Sciatic nerve (tissue), 2 donors: Measurements from ENCODE around the gene ANK3. TPM values are rescaled to one million over a fixed set of nuclear protein-coding genes. Genes with fewer than 3 reads are reported as not detected.

Experiments used
- ATAC-seq: fragments of 200-7000 bp; cut with Tn5 transposase; one replicate; pipeline ENCODE4 v1.9.1; 2020; ENCODE audit warnings: mild to moderate bottlenecking, moderate library complexity
- DNase-seq: peaks from one replicate; pipeline ENCODE4 v3.0.0-alpha.2; 2020; ENCODE audit warnings: low spot score
- intact Hi-C: fragments of 100-400 bp; cut with DNase I; formaldehyde crosslinking; loops from one replicate; pipeline ENCODE4 v1.14.2; 2022
- total RNA-seq: library from RNA; stranded (reverse); fragmentation: NEBNext Ultra II Directional; extraction: Animal tissue kit (Norgen Biotek cat#: 25700); gene quantifications from one replicate; pipeline ENCODE4 v1.2.1, GENCODE V29; 2021
- donor health status: DM: no; HTN: no; CAD: no.
- donor health status: DM: no; HTN: no; CAD: no.

The ANK3 gene
- total RNA-seq, 1 donor from 2014 or later = 203 TPM

DNA sequence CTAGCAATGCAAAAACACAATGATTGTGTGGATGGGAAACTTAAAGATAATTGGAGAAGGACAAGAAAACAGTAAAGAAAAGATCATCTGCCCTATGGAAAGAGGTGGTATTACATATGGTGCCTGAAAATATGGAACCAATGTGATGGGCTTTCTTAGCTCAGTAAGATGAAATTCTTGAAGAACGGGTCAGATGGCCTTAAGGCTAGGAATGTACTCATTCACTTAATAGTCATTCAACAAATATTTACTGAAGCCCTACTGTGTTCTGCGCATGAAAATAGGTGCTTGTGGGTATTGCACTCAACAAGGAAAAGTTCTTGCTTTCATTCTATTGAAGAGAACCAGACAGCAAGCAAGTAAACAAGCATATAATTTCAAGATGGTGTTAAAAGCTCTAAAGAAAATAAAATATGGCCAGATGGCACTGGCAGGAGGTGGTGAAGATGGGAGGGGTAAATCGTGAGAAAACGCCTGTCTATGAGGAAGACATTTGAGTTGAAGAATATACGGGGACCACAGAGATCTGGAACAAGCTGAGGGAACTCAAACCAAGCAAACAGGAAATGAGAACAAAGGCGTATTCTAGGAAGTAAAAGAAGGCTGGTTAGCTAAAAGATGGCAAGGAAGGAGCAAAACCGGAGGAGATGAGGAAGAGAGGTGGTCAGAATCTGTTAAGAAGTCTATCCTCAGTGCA is 179.7 kb downstream of the ANK3 start:
- ATAC-seq = no peak
- intact Hi-C loops = no loop called here
- no peak for DNase-seq

DNA sequence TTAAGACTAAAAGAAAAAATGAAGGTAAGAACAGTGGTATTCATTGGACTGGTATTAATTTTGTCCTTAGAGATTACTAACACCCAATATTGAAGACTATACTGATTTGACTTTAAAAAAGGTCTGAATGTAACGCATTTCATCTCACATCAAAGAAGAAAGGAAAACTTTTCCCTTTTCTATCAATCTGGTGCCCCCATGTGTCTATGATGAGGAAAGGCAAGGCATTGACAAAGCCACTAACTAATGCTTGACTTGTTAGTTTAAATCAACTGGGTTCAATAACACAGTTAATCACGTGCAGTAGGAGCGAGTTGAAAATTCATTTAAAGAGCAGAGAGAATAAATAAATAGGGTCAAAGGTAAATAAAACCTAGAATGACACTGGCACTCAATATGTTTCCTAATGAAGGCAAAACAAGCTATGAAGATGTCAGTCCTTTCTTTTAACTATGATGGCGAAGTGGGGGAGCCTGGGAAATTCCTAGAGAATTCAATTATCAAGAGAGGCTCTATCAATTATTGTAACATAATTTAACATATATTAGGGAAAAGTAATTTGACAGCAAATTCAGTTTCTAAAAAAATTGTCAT is 180.9 kb downstream of the ANK3 start:
- intact Hi-C loops = no loop called here
- DNase-seq = no peak
- peak; percentile 45 for ATAC-seq

DNA sequence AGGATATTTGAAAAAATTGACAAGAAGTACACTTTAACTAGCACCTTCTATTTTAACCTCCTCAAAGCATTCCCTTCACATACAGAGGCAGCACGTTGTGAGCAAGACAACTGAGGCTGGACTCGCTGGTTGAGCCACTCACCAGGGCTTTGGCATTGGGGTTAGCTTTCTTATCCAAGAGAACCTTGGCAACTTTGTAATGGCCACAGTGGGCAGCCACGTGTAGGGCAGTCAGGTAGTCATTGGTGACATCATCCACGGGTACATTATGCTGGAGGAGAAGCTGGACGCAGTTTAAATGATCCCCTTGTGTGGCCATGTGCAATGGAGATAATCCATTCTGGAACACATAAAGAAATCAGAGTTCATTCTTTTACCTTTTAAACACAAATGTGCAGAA is 181.8 kb downstream of the ANK3 start:
- ATAC-seq (no peak), DNase-seq (no peak)
- intact Hi-C loops = no loop called here

DNA sequence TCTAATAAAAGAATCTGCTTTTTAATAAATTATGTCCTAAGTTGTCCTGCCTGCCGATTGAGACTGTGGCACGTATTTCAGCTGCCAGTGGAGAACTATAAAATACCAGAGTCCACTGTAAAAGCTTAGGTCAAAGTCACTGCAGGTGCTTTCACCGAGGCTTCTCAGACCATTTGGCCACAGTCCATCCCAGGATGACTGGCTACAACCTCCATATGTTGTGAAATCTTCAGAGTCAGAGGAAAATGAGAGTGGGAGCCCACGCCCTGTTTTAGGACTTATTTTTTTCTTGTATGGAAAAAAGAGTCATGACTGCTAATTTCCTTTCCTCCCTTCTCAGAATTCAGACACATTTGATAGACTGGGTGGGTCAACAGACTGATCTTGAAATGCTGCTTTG is 182.9 kb downstream of the ANK3 start:
- no peak for ATAC-seq
- intact Hi-C loops = no loop called here
- no peak for DNase-seq

DNA sequence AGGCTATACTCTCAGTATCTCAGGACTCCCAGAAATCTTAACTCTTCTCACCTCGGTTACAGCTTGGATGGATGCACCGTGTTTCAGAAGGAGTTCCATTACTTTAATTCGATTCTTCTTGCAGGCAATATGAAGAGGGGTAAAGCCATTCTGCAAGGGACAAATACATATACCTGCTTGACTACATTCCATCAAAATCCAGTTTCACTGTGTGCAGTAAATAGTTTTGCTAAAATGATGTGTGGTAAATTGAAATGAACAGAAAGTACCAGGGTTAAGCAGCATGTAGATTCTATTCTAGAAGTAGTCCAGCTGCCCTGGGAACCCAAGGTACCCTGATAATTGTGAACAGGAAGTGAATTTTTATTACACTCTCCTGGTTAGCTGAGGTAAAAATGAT is 183.9 kb downstream of the ANK3 start:
- intact Hi-C loops = no loop called here

DNA sequence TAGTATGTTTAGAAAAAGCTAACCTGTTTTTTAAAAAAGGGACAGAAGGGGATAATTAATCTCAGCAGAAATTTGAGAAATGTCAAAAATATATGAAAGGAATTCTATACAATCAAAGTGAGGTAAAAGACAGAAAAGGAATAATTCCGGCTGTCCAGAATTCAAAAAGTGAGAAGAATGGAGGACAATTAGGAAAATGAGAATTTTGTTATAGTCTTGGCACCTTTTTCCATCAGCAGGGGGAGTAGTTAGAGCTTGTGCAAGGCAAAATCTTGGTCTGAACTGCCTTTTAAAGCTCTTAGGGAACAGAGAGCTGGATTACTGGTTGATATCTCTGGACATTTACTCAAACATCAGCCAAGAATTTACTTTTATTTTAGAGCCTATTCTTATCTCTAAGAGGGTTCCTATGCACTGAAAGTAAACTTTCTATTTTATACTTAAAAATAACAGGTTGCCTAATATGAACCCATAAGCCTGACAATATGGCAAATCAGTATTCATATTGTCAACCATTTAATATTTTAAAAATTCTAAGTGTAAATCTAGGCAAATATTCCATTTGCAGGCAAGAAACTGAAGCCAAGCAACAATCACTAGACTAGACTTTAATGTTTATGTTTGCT is 185.6 kb downstream of the ANK3 start:
- DNase-seq (no peak), ATAC-seq (no peak)
- intact Hi-C loops = no loop called here

More for the DNA sequence above, 183.9 kb downstream of the ANK3 start:
- ATAC-seq (no peak), DNase-seq (no peak)

DNA sequence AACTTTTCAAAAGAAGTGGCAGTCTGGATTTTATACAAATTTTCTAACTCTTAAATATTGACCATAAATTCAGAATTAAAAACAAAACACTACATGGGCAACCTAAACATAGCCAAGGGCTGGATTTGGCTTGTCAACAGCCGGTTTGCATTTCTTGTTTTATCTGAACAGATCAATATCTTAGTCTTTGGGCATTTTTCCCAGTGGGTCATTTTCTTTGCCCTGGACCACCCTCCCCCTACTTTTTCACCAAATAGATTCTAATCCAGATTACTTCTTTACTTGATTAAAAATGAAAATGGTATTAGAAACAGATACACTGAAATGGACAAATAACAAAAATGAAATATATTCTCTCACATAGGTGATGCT is 189.0 kb downstream of the ANK3 start:
- intact Hi-C loops = no loop called here
- DNase-seq (no peak), ATAC-seq (no peak)

DNA sequence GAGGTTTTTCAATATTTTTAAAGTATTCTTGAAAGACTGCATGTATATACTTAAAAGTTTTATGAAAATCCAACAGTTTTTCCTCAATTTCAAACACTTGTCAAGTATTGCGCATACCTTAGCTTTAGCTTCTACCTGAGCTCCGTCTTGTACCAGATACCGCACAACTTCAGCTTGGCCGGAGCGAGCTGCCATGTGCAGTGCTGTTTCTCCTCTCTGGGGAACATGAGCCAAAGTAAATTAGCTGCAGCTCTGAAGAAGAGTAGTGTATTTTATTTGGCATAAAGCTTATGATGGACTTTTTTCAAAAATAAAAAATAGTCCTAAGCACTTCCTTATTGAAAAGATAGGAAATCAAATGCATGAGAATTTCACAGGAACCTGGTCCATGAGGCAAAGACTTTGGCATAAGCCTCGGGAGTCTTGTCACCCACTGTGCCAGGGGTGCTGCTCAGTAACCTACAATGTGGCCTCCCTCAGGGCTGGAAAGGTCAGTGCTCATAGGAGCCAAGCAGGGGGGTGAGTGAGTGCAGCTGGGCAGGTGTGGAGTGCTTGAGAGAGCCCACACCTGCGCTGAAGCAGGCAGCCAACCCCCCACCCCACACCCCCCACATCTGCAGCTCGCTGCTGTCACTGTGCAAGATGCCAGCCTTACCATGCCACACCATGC is 189.5 kb downstream of the ANK3 start:
- intact Hi-C loops = no loop called here
- ATAC-seq = peak; percentile 39
- DNase-seq = no peak

DNA sequence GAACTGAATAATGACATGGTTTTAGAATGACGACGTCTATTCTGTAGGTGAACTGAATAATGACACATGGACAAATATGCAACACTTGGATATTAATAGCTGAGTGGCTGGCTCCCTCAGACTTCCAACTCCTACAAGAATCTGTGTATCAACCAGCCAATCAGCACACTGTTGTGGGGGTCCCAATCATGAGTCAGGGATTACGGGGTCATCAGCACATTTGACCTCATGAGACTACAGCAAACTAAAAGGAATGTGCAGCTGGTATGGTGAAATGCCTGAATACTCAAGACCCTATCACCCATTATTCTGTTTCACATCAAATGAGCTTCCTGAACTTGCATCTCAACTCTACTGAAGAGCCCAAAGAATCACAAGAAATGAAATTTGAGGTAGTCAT is 192.5 kb downstream of the ANK3 start:
- no peak for ATAC-seq

DNA sequence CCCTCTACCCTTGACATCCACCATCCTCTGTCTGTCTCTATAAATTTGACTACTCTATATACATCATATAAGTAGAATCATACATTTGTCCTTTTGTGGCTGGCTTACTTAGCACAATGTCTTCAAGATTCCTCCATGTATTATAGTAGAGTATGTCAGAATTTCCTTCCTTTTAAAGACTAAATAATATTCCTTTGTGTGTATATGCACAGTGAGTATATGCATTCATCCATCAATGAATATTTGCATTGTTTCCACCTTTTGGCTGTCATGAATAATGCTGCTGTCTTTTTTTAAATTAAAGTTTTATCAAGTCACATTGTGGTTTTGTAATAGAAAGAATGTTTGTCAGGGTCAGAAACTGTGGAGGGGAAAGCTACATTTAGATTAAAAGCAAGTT is 195.3 kb downstream of the ANK3 start:
- intact Hi-C loops = no loop called here
- ATAC-seq = no peak
- no peak for DNase-seq

More for the DNA sequence above, 192.5 kb downstream of the ANK3 start:
- intact Hi-C loops = no loop called here
- no peak for DNase-seq

DNA sequence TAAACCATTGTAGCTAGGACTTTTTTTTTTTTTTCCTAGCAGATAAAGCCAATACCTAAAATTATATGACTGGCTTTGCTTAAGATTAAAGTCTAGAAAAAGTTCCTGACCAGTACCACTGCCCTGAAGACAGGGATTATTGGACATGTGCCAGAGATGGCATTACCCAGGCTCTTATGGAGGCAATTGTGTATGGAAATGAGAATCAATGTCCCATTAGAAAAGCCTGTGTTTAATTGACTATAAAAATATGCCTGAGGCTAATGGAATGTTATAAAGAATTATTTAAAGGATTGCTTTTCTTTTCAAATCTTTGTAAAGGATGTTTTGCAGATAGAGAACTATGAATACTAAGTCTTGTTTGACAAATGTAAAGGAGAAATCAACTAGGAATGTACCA is 196.7 kb downstream of the ANK3 start:
- intact Hi-C loops = no loop called here
- ATAC-seq = no peak
- DNase-seq = no peak

DNA sequence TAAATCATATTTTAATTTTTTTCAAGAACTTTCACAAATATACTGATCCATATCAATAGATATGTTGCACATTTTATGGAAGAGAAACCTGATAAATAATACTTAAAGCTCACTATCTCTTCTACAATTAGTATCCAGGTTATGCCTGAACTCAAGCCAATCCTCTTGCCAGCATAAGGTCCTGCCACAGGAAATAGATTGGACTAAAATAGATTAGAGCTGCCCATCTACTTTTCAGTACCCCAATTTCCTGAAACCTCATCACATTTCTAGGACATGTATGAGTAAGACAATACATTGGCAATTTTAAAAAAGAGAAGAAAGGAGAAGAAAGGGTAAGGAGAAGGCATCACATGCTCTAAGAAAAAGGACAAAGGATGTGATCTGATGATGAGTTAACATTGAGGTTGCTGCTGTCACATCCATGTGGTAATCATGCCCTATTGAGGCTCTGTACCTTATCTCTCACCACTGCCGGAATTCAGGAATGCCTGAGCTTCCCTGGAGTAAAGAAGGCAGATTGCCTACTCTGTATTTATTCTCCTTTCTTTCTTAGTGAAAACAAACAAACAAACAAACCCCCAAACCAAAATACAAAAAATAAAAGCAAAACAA is 199.7 kb downstream of the ANK3 start:
- ATAC-seq (no peak), DNase-seq (no peak)
- intact Hi-C loops = no loop called here

DNA sequence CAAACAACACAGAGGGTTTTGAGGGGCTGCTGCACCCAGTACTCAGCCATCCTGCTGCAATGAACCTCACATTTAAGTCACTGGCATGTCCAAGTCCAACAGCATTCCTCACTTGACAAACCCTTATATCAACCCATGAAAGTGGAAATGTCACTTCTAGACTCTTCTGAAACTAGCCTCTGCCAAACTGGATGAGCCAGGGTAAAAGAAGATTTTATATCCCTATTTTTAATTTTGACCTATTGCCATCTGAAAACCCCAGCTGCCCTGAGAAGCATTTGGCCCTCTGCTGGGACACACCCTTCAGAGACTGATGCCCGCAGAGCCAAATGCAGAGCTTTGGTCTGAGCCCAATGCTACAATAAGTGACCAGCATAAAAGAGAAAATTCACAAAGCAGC is 201.1 kb downstream of the ANK3 start:
- intact Hi-C loops = no loop called here
- ATAC-seq = no peak
- DNase-seq = no peak

DNA sequence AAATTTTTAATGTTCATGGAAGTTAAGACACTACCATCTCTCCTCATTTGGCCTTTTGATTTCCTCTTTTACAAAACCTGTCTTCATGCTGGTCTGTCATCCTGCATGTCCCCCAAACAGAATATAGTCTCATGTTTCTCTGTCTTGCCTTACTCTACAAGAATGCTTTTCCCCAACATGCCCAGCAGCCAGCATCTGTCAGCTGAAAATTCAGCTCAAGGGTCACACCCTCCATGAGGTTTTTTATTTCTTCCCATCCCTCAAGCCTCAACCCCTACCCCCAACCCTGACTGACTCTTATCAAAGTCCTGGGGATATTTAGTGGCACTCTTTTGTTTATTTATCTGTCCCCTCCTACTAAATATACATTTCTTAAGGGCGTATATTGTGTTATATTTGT is 202.0 kb downstream of the ANK3 start:
- ATAC-seq = no peak
- intact Hi-C loops = no loop called here
- no peak for DNase-seq

DNA sequence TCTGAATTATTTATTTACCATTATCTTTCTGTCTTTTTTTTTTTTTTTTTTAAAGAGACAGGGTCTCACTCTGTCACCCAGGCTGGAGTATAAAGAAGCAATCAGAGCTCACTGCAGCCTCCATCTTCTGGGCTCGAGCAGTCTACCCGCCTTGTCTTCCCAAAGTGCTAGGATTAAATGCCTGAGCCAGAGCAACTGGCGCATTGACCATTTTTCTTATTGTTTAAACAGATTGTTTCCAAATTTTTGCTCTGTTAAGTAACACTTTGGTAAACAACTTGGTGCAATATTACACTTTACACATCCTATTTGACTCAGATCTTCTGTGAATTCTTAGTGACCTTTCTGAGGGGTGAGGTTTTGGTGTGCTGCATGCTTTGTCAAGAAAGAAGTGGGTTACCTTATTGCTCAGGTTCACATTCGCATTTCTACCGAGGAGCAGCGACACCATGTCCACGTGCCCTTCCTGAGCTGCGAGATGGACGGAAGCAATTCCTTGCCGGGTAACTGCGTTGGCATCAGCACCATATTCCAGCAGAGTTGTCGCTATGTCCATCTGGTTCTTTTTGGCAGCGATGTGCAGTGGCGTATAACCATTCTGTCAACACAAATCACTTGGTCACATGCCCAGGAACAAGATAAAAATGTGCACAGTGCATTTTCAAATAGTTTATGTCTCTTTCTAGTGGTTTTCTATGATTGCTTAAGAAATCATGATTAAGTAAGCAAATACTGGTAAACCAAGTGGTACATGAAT is 203.2 kb downstream of the ANK3 start:
- intact Hi-C loops = no loop called here

DNA sequence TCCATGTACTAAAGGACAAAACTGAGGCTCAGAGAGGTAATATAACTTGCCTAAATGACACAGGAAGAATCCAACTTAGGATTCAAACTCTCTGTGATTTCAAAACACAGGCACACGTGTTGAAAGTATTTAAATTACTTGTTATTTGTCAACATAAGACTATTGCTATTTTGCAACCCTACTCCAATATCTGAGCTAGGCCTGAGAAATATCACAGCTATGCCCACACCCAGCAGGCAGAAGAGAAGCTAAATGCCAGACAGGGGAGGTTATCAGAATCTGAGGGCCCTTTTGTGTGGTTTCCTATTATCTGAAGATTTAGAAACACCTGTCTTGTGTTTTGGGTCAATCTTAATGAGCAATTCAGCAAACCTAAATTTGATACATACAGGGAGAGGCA is 204.3 kb downstream of the ANK3 start:
- no peak for DNase-seq
- ATAC-seq = no peak
- intact Hi-C loops = no loop called here

More for the DNA sequence above, 203.2 kb downstream of the ANK3 start:
- ATAC-seq (no peak), DNase-seq (no peak)

DNA sequence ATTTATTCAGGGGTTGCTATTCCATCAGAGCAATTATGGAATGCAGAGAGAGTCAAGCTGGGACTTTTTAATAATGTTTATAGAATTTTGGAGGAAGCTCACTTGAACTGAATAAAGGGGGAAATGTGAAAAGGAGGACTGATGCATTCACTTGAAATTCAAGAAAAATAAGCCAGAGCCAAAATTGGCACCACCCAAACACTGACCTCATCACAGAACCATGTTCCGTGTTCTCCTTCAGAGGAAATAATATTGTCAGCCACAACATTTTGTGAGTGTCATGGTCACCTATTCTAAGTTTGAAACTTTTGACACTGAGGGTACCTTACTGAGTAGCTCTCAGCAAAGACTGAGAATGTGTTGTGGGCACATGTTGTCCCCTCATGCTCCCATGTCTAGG is 207.0 kb downstream of the ANK3 start:
- intact Hi-C loops = no loop called here

DNA sequence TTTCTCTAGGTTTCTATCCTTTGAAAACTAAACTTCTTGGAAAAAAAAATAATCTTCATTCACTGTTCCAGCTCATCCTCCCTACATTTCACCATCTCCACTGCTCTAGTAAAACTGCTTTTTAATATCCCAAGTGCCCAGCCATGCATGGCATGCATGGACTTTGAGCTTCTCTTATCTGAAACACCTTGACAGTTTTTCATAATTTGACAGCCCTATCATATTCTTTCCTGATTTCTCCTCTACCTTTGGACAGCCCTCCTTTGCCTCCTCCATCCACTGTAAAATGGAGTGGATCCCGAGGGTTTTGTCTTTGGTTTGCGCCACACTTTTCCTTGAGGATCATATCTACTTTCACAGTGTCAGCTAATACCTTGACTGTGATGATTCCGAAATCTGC is 212.8 kb downstream of the ANK3 start:
- no peak for ATAC-seq
- intact Hi-C loops = no loop called here
- DNase-seq = no peak

More for the DNA sequence above, 207.0 kb downstream of the ANK3 start:
- no peak for DNase-seq
- peak; percentile 36 for ATAC-seq

DNA sequence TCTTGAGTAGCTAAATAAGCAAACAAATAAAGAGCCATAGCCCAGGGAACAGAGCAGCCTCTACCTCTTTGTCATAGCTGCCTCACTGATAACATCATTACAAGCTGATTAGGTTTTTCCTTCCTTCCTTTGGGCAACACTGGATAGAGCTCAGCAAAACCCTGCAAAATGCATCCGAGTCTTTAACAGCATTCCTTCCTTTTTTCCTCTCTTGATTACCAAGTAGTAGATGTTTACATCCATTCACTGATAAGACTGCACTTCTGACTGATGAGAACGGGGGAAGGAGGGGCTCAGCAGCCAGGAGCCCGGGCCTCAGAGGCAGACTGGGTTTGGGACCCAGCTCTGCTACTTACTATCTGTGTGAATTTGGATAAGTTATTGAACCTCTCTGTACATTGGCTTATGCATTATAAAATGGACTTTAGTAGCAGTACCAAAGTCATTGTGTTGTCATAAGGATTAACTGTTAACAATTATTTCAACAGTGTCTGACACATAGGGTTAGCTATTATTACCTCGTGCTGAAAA is 214.2 kb downstream of the ANK3 start:
- no peak for ATAC-seq

More for the DNA sequence above, 214.2 kb downstream of the ANK3 start:
- intact Hi-C loops = no loop called here
- DNase-seq = no peak
